HFF-Myc (cell line): ENCODE measurements around the gene P2RY6.
A peak's percentile ranks its signal among the peaks of the same experiment; 100 is the strongest.

Source experiments
- DNase-seq: peaks from one replicate; pipeline ENCODE4 v3.0.0-alpha.2; 2011; ENCODE audit warnings: low read depth; ENCODE audit errors: extremely low read depth
- H3K4me3 ChIP-seq: replicated peaks from 2 replicates; pipeline ENCODE4 v1.5.1; 2011; ENCODE audit warnings: low read depth, mild to moderate bottlenecking, control low read depth, low read length
- TF ChIP-seq, protein P1 (sequence below): IDR thresholded peaks from 2 replicates; pipeline ENCODE4 v1.5.1; 2012; ENCODE audit warnings: mild to moderate bottlenecking, low read depth, low read length, control low read depth; ENCODE audit errors: missing control alignments

P2RY6 gene

DNA sequence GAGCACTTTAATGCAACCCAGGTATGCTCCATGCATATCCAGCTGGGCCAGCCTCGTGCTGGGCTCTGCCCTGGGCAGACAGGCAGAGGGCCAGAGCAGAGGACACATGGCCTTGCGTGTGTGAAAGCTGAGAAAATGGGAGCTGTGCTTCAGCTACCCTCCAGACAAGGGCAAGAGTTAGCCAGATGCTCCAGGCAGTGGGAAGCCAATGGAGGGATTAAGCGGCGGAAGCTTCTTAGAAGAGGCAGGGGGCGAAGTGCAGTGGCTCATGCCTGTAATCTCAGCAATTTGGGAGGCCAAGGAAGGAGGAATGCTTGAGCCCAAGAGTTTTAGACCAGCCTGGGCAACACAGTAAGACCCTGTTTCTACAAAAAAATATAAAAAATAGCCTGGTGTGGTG is 26.1 kb downstream of the P2RY6 start:
- no peak for DNase-seq
- TF ChIP-seq, protein P1, sequence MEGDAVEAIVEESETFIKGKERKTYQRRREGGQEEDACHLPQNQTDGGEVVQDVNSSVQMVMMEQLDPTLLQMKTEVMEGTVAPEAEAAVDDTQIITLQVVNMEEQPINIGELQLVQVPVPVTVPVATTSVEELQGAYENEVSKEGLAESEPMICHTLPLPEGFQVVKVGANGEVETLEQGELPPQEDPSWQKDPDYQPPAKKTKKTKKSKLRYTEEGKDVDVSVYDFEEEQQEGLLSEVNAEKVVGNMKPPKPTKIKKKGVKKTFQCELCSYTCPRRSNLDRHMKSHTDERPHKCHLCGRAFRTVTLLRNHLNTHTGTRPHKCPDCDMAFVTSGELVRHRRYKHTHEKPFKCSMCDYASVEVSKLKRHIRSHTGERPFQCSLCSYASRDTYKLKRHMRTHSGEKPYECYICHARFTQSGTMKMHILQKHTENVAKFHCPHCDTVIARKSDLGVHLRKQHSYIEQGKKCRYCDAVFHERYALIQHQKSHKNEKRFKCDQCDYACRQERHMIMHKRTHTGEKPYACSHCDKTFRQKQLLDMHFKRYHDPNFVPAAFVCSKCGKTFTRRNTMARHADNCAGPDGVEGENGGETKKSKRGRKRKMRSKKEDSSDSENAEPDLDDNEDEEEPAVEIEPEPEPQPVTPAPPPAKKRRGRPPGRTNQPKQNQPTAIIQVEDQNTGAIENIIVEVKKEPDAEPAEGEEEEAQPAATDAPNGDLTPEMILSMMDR = no peak

DNA sequence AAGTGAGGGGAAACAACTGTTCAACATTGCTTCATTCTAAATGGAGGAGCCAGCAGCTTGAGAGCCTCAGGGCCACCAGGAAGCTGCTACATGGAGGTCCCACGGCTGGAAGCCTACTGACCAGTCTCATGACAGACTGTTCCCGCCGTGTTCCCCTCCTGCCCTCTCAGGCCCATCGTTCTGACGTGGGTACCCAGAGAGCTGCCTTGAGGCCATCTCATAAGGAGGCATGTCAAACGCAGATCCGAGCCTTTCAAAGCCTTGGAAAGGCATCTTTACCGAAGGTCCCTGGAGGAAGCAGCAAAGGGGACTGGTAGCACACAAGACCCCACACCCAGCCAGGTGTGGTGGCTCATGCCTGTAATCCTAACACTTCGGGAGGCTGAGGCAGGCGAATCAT is 27.6 kb downstream of the P2RY6 start:
- TF ChIP-seq, protein P1 = no peak
- H3K4me3 ChIP-seq = no peak overlapping the region
- no peak for DNase-seq

More for the DNA sequence above, 26.1 kb downstream of the P2RY6 start:
- no peak overlapping the region for H3K4me3 ChIP-seq

DNA sequence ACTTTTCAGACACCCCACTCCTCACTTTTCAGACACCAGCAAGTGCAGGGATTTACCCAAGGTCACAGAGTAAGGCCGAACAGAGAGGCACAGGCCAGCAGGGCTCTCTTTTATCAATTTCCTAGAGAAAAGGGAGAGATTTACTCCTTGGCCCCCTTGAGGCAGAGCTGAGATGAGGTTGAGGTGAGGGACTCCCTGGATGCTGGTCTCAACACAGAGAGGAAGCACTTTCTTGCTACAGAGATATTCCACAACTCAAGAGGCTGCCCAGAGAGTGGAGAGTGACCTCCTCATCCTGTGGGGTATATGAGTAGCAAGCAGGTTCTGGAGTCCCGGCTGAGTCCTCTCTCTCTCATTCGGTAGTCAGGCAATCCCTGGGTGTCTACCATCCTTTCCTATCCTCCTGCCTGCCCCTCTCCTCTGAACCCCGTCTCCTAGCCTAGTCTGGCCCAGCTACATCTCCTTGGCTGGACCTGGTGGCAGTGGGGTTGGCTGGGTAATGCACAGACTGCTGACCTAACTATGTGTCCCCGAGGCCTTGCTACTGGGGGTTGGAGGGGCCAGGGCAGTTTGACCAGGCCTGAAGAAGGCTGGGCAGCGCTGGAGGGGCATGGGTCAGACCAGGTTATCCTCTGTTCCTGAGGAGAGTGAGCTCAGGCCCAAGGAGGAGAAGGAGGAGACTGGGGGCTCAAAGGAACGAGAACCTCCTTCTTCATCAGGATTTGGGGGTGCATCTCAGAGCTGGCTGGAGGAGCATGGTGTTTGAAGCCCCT is 34.1 kb downstream of the P2RY6 start:
- no peak for DNase-seq
- TF ChIP-seq, protein P1 = no peak
- H3K4me3 ChIP-seq = no peak overlapping the region

DNA sequence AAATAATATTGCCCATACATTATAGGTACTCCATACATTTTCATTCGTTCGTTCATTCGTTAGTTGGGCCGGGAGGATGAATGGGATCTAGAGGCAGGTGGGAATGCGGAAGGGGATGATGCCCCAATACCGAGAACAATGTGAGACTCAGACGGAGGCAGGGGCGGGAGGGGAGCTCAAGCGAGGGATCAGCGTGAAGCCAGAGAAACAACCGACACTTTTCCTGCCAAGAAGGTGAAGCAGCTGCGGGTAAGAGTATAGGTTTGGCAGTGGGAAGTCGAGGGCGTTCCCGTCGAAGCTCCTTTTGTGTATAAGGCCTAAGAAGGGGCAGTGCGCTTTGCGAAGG is 34.8 kb downstream of the P2RY6 start:
- no peak for DNase-seq
- peak overlapping the region; percentile 34 for H3K4me3 ChIP-seq
- TF ChIP-seq, protein P1 = no peak

DNA sequence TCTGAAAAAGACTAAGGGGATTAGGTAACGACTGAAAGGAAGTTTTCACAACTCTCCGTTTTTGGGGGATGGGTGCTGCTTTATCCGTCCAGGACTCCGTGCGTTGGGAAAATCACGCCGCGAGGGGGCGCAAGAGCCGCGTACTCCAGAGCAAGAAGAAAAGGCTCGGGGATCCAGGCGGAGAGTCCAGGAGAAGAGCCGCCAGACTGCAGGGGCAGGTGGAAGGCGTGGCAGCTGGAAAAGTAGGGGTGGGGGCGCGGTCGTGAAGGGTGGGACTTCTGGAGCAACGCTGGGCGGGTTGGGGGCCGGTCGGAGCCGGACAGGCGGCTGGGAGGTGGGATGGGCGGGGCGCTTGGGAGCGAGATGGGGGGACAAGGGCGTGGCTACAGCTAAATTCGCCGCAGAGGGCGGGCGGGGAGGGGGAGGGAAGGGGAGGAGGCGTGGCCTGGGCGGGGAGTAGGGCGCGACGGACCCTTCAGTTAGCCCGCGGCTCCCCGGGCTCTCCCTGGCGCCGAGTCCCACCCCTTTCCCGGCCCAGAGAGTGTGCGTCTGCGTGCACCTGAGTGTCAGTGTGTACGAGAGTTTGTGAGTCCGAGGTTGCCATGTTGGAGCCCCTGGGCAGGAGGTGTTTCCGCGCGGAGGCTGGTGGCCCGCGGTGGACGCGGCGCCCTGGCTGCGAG is 35.3 kb downstream of the P2RY6 start:
- TF ChIP-seq, protein P1 = peak; percentile 80
- DNase-seq = peak; percentile 94
- H3K4me3 ChIP-seq = peak overlapping the region; percentile 56

DNA sequence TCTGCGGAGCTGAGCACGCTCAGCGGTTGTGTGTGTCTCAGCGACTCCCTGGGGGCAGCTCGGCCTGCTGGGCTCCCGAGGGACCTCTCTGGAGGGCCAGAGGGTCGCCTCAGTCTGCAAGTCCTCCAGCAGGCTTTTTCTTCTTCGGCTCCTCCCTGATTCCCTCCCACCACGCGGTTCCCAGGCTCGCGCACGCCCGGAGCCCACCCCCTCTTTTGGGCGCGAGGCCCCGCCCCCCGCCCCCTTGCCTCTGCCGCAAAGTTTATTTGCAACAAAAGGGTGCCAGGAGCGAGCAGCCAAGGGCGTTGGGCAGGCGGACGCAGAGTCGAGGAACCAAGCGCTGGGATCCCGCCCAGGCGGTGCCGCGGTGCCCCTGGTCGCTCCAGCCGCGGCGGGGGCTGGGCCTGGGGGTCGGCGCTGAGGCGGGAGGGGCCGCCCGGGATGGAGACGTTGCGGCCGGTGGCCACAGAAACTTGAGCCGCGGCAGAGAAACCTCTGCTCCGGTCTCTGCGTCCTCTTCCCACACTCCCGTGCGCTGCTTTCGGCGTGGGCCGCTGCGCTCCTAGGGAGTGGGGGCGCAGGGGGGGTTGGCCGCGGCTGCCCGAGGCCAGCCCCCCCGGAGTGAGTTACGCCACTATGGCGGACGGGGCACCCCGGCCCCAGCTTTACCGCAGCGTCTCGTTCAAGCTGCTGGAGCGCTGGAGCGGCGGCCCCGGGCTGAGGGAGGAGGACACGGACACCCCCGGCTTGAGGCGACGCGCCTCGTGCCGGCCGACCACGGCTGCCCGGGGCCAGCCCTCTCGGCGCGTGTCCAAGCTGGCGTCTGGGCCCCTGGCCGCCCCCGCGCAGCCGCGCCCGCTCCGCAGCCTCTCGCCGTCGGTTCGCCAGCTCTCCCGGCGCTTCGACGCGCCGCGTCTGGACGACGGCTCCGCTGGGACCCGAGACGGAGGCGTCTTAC is 36.1 kb downstream of the P2RY6 start, which contains the start of gene ARHGEF17:
TSS of gene ARHGEF17 (plus strand) at position 274 of the 958 bp plus-strand sequence. CDS start at position 637, 363 bp downstream.
- H3K4me3 ChIP-seq = peak within 1 kb of the TSS; percentile 56
- DNase-seq = no peak
- TF ChIP-seq, protein P1 = no peak
